Skeletal muscle cell (primary cell): ENCODE data around the gene PNPLA7.
"Not testable (repeated sequence)": the region's sequence is repeated elsewhere in the genome, so short reads cannot be mapped to it uniquely, and the experiment has no call there.

Experiments used
- DNase-seq: peaks from one replicate; pipeline ENCODE4 v3.0.0-alpha.2; 2010; ENCODE audit warnings: low read depth
- H3K4me3 ChIP-seq: 2 replicates; pipeline ENCODE4 v1.5.1; 2011; ENCODE audit warnings: low read depth, mild to moderate bottlenecking, control low read depth, low read length, moderate library complexity

PNPLA7 gene

GRCh38 chr9:137456864-137457405 is 93.3 kb downstream of the PNPLA7 start:
- DNase-seq: no peak
- H3K4me3 ChIP-seq: no peak overlapping the region

GRCh38 chr9:137456061-137456863 is 93.9 kb downstream of the PNPLA7 start:
- DNase-seq: peak; percentile 25
- no peak overlapping the region for H3K4me3 ChIP-seq

- DNase-seq: no peak
Measured at GRCh38 chr9:137455359-137455991, 94.7 kb downstream of the PNPLA7 start.

GRCh38 chr9:137454597-137455358 is 95.4 kb downstream of the PNPLA7 start:
- H3K4me3 ChIP-seq: no peak overlapping the region
- DNase-seq: no peak

More at GRCh38 chr9:137455359-137455991, 94.7 kb downstream of the PNPLA7 start:
- H3K4me3 ChIP-seq: no peak overlapping the region

- H3K4me3 ChIP-seq: peak overlapping the region; percentile 21
- DNase-seq: no peak
Measured at GRCh38 chr9:137454145-137454596, 96.0 kb downstream of the PNPLA7 start.

GRCh38 chr9:137453643-137454081 is 96.5 kb downstream of the PNPLA7 start:
- DNase-seq: peak; percentile 27
- H3K4me3 ChIP-seq: peak overlapping the region; percentile 37

- peak overlapping the region; percentile 37 for H3K4me3 ChIP-seq
- no peak for DNase-seq
Measured at GRCh38 chr9:137452761-137453642, 97.2 kb downstream of the PNPLA7 start.

- no peak for DNase-seq
- H3K4me3 ChIP-seq: no peak overlapping the region
Measured at GRCh38 chr9:137452006-137452760, 98.0 kb downstream of the PNPLA7 start.

GRCh38 chr9:137451264-137452005 is 98.8 kb downstream of the PNPLA7 start:
- not testable (repeated sequence) for DNase-seq, H3K4me3 ChIP-seq

GRCh38 chr9:137450539-137451222 is 99.5 kb downstream of the PNPLA7 start:
- DNase-seq, H3K4me3 ChIP-seq: not testable (repeated sequence)

GRCh38 chr9:137449931-137450538 is 100.2 kb downstream of the PNPLA7 start:
- H3K4me3 ChIP-seq: no peak overlapping the region
- no peak for DNase-seq

- H3K4me3 ChIP-seq: no peak overlapping the region
- DNase-seq: no peak
Measured at GRCh38 chr9:137449081-137449844, 100.9 kb downstream of the PNPLA7 start.

- no peak for DNase-seq
- no peak overlapping the region for H3K4me3 ChIP-seq
Measured at GRCh38 chr9:137448602-137448962, 101.6 kb downstream of the PNPLA7 start.

GRCh38 chr9:137447722-137448601 is 102.2 kb downstream of the PNPLA7 start:
- DNase-seq: no peak
- H3K4me3 ChIP-seq: no peak overlapping the region

- DNase-seq: no peak
- no peak overlapping the region for H3K4me3 ChIP-seq
Measured at GRCh38 chr9:137446851-137447471, 103.2 kb downstream of the PNPLA7 start.
